Measurements from ENCODE around the gene CFAP73.

CFAP73 gene

DNA sequence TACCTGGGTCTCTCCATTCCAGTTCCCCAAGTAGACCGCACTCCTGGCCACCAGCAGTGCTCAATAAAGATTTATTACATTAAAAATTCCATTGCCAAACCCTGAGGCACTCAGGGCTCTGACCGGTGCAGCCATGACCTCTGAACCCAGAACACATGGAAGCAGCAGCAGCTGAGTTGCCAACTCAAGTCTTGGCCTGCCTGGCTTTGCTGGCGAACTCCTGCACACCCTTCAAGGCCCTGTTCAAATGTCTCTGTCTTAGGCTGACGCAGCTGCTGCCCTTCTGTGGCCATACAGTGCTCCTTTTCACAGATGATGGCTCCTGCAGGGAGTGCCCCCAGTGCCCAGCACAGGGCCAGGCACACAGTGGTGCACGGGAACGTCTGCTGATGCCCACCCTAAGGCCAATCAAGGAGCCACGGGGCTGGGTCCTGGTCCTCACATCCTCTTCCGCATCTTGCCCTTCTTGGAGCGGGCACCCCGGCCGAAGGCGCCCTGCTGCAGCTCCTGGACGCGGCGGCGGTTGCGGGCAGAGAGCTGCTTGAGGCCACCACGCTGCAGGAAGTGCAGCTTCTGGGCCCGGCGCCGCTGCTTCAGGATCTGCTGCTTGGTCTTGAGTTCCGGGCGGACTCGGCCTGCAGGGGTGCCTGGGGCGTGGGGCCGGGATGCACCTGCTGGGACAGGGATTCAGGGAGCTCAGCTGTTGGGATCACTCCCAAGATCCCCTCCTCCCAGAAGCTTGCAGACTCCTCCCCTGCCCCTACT is 9.1 kb downstream of the CFAP73 start:
- TF ChIP-seq POLR2A (IDR thresholded peaks at IDR 0.05; ENCODE audit: extremely low read depth, insufficient read length) (no peak), MYC (IDR thresholded peaks at IDR 0.05; ENCODE audit: low read depth, low read length) (no peak)
- TF ChIP-seq, protein P1, sequence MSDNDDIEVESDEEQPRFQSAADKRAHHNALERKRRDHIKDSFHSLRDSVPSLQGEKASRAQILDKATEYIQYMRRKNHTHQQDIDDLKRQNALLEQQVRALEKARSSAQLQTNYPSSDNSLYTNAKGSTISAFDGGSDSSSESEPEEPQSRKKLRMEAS (IDR thresholded peaks at IDR 0.05; ENCODE audit: low read depth, low read length), result no peak
- no peak overlapping the region for H3K4me3 ChIP-seq (ENCODE audit: low read depth, low read length)
- DNase-seq (ENCODE audit: low read depth), result no peak

DNA sequence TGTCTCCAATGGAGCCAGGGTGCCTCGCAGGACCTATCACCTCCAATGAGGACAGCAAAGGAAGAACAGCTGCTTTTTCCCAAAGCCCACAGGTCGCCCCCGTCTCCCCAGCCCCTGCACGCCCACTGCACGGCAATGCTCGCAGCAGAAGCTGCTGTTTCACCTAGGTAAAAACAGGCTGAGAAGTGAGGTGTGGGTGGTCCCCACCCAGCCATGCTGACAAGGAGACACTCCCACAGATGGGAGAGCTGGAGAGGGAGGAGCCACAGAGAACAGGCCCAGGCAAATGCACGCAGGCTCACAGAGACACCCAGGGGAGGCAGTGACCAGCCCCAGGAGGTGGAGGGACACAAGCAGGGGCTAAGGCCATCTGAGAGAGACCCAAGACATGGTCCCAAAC is 10.4 kb downstream of the CFAP73 start:
- TF ChIP-seq, protein P2, sequence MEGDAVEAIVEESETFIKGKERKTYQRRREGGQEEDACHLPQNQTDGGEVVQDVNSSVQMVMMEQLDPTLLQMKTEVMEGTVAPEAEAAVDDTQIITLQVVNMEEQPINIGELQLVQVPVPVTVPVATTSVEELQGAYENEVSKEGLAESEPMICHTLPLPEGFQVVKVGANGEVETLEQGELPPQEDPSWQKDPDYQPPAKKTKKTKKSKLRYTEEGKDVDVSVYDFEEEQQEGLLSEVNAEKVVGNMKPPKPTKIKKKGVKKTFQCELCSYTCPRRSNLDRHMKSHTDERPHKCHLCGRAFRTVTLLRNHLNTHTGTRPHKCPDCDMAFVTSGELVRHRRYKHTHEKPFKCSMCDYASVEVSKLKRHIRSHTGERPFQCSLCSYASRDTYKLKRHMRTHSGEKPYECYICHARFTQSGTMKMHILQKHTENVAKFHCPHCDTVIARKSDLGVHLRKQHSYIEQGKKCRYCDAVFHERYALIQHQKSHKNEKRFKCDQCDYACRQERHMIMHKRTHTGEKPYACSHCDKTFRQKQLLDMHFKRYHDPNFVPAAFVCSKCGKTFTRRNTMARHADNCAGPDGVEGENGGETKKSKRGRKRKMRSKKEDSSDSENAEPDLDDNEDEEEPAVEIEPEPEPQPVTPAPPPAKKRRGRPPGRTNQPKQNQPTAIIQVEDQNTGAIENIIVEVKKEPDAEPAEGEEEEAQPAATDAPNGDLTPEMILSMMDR (IDR thresholded peaks at IDR 0.05; ENCODE audit: low read depth, low read length), result no peak
- TF ChIP-seq, protein P1 (IDR thresholded peaks at IDR 0.05; ENCODE audit: low read depth, low read length), result no peak
- no peak for TF ChIP-seq POLR2A (IDR thresholded peaks at IDR 0.05; ENCODE audit: extremely low read depth, insufficient read length)
- TF ChIP-seq MYC (IDR thresholded peaks at IDR 0.05; ENCODE audit: low read depth, low read length), result no peak
- no peak for DNase-seq (ENCODE audit: low read depth)

DNA sequence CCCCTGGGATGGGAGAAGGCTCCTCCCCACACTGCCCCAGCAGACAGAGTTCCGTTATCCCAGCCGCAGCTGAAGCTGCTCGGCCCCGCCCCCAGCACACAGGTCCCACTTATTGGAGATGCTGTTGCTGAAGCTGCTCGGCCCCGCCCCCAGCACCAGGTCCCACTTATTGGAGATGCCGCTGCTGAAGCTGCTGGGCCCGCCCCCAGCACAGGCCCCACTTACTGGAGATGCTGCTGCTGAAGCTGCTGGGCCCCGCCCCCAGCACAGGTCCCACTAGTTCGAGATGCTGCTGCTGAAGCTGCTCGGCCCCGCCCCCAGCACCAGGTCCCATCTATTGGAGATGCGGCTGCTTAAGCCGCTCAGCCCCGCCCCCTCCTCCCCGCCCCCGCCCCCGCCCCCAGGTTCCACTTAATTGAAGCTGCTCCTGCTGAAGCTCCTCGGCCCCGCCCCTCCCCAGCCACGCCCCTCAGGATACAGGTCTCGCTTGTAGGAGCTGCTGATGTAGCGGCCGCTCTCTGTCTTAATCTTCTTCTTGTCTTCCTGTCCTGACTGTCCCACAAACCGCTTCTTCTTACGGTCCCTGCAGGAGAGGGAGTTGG is 12.0 kb downstream of the CFAP73 start:
- DNase-seq (ENCODE audit: low read depth), result peak; percentile 78
- no peak overlapping the region for H3K4me3 ChIP-seq (ENCODE audit: low read depth, low read length)
- TF ChIP-seq MYC (IDR thresholded peaks at IDR 0.05; ENCODE audit: low read depth, low read length) (no peak), POLR2A (IDR thresholded peaks at IDR 0.05; ENCODE audit: extremely low read depth, insufficient read length) (no peak)
- TF ChIP-seq, protein P1 (IDR thresholded peaks at IDR 0.05; ENCODE audit: low read depth, low read length), result no peak
- TF ChIP-seq, protein P2 (IDR thresholded peaks at IDR 0.05; ENCODE audit: low read depth, low read length), result no peak

More for the DNA sequence above, 10.4 kb downstream of the CFAP73 start:
- no peak overlapping the region for H3K4me3 ChIP-seq (ENCODE audit: low read depth, low read length)

DNA sequence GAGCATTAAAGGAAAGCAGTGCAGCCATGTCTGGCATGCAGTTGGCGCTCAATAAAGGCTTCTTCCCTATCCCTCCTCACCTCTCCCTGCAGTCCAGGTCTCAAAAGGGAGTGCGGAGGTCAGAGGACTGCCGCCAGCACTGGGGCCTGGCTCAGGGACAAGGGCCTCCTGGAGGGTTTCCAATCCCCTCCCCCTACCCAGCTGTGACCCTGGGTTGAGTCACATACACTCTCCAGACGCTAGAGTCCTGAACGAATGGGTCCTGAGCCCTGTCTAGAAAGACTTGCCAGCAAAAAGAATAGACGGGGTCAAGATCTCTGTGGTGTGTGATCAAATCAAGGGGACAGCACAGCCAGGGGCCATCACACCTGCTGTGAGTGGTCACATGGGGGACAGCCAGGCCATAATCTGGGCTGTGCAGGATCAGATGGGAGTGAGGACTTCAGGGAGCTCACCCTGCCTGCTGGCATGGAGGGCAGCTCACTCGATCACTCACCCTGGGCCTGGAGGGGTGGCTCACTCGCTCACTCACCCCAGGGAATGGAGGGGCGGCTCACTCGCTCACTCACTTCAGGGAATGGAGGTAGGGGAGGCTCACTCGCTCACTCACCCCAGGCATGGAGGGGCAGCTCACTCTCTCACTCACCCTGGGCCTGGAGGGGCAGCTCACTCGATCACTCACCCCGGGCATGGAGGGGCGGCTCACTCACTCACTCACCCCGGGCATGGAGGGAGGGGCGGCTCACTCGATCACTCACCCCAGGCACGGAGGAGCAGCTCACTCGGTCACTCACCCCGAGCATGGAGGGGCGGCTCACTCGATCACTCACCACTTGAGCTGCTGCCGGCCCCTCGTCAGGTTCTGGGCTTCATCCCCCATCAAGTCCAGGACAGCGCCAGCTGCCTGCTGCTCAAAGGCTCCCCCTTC is 12.8 kb downstream of the CFAP73 start:
- H3K4me3 ChIP-seq (ENCODE audit: low read depth, low read length), result no peak overlapping the region
- DNase-seq (ENCODE audit: low read depth), result no peak
- TF ChIP-seq, protein P2 (IDR thresholded peaks at IDR 0.05; ENCODE audit: low read depth, low read length), result no peak
- no peak for TF ChIP-seq POLR2A (IDR thresholded peaks at IDR 0.05; ENCODE audit: extremely low read depth, insufficient read length)
- TF ChIP-seq MYC (IDR thresholded peaks at IDR 0.05; ENCODE audit: low read depth, low read length), result no peak
- TF ChIP-seq, protein P1 (IDR thresholded peaks at IDR 0.05; ENCODE audit: low read depth, low read length), result no peak

DNA sequence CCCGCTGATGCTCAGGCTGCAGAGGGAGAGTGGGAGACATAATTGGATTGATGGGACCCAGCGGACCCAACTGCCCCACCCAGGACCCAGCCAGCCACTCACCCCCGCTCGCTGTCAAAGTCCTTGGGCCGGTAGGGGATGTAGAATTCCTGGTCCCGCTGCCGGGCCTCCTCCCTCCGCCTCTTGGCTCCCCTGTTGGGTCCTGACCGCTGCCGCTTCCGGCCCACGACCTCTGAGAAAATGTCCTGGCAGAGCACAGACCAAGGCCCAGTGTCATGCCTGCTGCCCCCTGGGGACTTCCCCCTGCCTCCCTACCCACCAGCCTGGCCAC is 13.5 kb downstream of the CFAP73 start:
- DNase-seq (ENCODE audit: low read depth), result no peak
- TF ChIP-seq, protein P2 (IDR thresholded peaks at IDR 0.05; ENCODE audit: low read depth, low read length), result no peak
- TF ChIP-seq, protein P1 (IDR thresholded peaks at IDR 0.05; ENCODE audit: low read depth, low read length), result no peak
- TF ChIP-seq POLR2A (IDR thresholded peaks at IDR 0.05; ENCODE audit: extremely low read depth, insufficient read length) (no peak), MYC (IDR thresholded peaks at IDR 0.05; ENCODE audit: low read depth, low read length) (no peak)
- H3K4me3 ChIP-seq (ENCODE audit: low read depth, low read length), result no peak overlapping the region
